ENCODE measurements around the gene LINGO1.

LINGO1 gene

DNA sequence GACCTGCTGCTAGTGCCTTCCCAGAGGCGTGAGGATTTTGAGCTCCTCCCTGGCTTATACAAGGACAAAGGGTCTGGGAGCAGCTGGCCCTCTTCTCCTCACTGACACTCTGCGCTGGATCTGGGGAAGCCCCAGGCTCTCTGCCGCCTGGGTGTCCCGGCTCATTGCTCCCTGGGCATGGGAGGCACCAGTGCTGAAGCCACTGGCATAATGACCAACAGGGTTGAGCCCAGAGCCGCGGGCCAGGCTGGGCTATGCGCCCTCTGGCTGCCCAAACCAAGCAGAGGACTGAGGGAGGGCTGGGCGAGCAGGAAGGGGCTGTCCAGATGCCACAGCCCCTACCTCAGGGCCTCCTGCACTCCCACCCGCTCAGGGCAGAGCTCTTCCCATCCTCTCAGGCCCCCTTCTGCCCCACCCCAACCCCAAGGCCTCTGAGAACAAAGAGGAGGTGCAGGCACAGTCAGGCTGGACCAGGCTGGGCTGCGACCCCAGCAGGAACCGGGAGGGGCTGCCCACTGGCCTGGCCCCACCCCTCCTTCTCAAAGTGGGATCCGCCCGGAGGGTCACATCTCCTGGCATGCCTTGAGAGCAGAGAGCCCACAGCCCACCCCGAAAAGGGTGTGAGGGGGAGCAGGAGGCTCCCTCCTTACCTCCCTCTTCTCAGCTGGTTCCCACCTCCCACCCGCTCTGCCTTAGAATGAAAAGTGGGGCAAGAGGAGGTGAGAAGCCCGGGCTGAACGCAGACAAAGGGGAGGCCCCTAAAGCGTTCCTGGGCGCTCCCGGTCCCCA lies 1.6 kb downstream of the LINGO1 start:
- DNase-seq = no peak

DNA sequence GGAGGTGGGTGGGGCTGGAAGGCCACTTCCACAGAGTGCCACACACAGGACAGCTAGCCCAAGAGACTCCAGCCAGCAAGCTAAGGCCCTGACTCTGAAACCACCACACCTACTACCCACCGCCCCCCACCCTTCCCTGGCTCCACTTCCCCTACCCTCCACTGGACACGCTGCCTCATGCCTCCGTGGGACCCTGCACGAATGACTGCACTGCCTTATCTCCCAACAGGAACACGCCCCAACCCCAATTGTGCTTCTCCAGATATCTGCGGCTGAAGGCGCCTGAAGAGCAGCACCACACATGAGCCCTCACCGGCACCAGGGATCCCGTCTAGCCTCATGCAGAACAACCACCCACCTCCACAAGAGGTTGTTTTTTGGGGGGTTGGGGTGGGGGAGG lies 2.7 kb downstream of the LINGO1 start:
- DNase-seq = no peak

DNA sequence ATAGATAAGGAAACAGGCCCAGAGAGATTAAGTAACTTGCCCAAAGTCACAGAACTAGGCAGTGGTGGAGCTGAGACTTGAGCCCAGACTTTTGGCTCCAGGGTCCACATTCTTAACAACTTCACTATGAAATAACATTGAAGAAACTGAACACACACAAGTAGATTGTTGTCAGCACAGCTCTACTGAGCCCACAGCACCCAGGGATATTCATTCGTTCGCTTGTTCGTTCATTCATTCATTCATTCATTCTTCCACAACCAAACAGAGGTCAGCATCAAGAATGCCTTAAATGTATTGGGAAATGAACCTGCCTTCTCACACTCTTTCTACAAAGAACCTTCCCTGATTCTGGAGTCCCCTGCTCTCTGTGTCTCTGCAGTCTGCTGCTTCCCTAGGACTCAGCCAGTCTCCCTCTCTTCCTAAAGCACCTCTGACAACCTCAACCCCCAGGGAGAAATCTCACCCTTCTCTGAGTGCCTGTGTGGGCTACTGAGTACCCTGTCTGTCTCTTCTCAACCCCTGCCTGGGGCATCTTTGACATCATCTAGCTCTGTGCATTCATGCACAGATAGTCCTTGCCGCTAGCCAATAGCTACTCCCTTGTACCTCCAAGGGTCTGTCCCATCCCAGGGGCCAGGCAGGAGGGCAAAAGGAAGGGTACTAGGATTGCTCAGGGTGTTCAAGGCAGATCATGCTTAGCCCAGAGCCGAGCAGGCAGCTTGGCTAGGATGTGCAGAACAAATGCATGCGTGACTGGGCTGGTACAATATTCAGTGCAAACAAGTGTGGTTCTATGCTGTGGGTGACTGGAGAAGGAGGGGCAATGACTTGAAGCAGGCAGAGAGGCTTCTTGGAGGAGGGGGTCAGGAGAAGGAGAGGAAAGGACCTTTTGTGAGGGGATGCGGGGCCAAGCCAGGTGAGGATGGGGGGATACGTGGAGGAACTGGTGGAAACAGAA lies 3.4 kb downstream of the LINGO1 start:
- DNase-seq = no peak

DNA sequence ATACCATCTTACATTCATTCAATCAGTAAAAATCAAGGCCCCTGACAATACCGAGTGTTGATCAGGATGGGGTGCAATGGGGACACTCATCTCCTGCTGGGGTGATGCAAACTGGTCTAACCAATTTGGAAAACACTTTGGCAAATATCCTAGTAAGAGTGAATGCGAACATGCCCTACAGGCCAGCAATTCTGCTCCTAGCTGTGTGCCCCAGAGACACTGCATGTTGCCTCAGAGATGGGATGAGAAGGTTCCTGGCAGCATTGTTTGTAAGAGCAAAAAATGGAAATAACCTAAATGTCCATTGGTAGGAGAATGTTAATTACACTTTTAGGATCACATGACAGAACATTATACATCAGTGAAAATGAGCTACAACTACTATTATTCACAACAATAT lies 4.7 kb downstream of the LINGO1 start:
- no peak for DNase-seq

DNA sequence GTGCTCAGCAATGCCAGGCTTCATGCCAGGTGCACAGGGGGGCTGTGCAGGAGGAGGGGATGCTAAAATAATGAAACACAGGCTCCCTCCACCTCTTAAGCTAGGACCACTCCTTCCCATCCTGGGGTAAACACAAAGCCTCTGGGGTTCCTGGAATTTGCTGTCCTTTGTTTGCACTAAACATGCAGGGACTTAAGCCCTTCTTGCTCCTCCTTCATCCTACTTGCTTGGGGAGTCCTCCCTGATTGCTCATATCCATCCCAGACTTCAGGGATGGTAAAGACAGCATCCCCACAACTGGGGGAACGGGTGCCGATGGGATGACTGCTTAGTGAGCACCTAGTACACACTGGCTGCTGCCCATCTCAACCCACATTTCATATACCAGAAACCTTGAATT lies 5.1 kb downstream of the LINGO1 start:
- DNase-seq = no peak

DNA sequence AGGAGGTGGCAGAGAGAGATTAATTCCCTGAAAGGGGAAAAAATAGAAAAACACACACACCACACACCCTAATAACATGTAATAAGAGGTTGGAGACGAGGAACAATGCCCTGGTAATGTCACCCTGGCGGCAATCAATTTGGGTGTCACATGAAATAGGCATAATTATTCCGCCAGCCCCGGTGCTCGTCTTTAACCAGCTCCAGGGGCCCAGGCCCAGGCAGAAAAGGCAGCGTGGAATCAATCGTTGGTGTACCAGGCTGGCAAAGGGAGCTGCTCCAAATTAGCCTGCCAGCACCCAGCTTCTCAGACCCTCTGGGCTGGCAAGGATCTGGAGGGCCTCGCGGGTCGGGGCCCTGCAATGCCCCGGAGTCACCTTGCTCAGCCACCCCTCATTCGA lies 5.6 kb downstream of the LINGO1 start:
- DNase-seq = no peak

DNA sequence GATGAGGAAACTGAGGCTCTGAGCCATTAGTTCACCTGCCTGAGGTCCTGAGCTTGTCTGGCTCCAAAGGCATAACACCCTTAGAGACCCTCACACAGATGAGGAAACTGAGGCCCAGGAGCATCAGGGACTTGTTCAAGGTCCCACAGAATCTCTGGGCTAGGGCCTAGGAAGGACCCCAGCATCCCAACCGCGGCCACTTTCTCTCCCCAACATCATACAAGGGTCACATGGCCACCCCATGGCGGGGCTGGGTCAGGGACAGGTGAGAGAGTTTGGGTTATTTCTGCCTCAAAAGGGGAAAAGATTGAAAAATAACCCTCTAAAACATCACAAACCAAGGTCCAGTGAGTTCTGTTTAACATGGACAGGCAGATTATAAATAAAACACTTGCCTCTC lies 6.7 kb downstream of the LINGO1 start:
- no peak for DNase-seq

DNA sequence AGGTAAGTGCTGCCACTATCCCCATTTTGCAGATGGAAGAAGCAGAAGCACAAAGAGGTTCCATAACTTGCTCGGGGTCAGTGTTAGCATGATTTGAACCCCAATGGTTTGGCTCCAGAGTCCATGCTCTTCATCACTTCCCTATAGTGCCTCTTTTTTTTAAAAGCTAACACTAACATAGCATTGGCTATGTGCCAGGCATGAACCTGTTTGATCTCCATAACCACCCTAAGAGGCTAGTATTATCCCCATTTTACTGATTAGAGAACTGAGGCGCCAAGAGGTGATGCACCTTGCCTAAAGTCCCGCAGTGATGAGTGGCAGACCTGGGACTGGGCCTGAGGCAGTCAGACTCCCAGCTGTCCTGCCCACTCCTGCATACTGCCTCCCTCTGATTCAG lies 7.3 kb downstream of the LINGO1 start:
- no peak for DNase-seq

DNA sequence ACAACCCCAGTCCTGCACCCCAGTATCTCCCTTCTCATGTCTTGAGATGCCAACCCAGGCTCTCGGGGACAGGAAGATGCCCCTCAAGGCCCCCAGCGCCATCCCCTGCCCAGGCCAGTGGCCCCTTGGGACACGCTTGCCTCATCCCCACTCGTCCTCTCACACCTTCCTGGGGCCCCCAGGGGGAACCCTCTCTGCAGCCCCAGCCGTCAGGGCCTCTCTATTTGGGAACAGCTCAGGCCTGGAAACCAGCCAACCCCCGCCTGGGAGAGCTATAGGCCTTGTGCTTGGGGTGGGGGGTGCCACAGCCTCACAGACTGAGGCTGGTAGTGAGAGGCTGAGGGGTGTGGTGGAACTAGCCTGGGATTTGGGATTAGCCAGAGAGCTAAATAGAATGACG lies 7.8 kb downstream of the LINGO1 start:
- DNase-seq = no peak

DNA sequence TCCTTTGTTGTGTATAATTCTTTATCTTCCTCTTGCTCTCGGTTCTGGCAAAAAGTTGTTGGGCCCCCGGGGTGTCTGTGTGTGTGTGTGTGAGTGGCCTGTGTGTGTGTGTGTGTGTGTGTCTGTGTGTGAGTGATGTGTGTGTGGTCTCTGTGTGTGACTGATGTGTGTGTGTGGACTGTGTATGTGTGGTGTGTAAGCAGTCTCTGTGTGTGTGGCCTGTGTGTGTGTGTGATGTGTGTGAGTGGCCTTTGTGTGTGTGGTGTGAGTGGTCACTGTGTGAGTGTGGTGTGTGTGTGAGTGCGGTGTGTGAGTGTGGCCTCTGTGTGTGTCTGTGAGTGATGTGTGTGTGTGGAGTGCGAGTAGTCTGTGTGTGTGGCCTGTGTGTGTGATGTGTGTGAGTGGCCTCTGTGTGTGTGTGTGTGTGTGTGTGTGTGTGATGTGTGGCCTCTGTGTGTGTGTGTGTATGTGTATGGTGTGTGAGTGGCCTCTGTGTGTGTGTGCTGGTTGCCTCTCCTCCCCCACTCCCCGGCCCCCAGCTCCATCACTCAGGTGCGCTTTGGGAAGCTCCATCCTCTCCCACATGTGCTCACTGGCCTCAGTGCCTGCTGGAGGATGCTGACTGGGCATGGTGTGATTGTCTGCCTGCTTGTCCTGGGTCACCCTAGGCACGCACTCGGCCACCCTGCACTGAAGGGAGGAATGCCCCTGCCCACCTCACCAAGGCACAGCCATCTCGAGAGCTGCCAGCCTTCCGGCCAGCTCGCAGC lies 8.8 kb downstream of the LINGO1 start:
- DNase-seq = no peak

DNA sequence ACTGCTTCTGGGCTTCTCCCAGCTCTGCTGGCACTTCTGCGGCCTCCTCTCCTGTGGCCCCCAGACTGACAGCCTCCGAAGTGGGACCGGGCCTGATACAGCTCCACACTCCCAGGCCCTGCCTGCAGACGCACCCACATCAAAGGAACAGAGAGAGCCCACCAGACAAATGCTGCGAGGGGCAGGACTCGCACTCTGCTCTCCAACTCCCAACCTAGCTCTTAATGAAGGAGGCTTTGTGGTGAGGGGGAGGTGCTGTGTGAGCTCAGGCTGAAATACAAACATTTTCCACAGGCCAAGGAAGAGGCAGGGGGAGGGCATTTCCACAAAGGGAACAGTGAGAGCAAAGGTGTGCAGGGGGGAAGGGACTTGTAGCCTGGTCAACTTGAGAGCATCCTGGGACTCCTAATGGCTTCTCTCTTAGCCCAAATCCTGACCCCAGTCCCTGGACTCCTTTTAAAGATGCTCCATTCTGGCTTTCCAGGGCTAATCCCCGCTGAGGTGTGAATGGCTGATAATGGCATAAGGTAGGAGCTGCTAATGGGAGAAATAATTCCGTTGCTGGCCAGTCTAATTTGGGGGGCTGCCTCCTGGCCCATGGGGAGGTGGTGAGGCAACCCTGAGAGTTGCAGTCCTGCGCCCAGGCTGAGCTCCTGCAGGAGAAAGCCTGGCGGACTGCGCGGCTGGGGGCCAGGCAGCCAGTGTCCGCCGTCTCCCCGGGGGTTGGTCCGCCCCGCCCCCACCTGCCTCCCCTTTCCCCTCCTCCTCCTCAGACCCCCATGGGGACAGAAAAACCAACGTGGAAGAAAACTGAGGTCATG lies 9.6 kb downstream of the LINGO1 start:
- DNase-seq = no peak

DNA sequence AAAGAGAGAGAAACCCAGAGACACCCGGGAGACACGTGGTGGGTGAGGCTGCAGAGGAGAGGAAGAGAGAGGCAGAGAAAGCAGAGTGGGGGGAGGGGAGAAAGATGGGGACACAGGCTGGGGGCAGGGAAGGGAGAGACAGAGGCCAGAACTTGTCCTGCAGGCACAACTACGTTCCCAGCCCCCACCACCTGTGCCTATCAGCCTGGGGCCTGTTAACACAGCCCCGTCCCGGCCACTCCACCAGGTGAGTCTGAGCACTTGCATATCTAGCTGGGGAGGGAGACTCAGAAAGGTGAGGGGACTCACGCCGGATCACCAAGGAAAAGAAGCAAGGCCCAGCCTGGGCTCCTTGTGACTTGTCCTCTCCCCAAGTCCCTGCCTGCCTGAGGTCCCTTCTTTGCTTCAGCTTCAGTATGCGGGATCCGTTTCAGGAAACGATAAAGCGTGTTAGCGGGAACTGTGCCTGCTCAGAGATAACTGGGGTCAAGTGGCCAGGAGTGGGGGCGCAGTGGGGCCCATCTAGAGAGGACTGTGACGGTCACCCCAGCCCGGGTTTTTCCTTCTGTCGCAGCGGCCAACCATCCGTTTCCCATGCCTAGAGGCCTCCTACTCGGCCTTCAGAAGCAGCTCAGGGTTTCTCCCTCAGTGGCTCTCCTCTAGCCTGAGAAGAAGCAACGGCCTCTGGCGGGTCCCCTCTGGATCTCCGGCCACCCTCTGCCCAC lies 10.3 kb downstream of the LINGO1 start:
- DNase-seq = no peak

DNA sequence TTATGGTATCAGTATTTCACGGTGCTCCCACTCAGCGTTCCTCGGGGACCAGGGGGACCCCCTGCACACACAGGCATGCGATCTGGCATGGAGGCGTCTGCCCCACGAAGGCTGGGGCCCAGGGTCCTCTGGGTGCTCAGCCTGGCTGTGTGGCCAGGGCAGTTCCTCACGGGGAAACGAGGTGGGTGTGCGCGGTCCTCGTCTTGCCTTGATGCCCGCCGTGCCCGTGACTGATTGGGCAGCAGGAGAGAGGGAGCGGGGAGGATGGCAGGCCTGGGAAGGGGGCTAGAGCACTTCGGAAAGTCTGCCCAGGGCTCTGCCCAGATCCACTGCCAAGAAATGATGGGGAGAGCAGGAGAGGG lies 10.9 kb downstream of the LINGO1 start:
- DNase-seq = no peak

DNA sequence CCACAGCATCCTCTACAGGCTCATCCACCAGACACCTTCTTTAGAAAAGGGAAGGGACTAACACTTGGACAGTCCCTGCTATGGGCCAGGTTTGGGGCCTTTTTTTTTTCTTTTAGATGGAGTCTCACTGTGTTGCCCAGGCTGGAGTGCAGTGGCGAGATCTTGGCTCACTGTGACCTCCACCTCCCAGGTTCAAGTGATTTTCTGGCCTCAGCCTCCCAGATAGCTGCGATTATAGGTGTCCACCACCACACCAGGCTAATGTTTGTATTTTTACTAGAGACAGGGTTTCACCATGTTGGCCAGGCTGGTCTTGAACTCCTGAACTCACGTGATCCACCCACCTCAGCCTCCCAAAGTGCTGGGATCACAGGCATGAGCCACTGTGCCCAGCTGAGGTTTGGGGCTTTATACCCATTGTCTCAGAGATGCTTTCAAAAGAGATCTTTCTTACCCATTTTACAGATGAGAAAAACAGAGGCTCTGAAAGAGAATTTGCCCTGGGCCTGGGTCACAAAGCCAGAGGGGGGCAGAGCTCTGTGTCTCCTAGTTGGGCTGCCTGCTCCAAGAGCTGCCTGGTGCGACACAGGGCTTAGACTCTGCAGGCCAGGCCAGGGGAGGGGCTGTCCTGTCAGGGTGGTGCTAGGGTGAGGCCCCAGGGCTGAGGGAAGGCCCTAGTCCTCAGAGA lies 11.6 kb downstream of the LINGO1 start:
- no peak for DNase-seq

DNA sequence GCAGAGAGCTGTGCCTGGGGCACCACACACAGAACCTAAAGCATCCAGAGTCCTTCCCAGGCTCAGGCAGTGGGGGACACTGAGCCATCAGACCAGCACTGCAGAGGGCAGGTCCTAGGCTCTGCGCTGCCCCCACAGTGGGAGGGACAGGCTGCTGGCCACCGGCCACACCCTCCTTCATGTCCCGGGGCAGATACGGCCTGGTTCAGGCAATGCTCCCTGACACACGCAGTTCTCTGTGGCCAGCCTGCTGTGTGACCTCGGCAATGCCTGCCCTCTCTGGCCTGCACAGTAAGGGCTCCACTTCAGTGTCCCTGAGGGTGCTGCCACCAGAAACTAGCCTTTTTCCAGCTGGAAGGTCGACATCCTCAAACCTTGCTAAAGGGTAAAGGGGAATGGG lies 12.4 kb downstream of the LINGO1 start:
- DNase-seq = no peak

DNA sequence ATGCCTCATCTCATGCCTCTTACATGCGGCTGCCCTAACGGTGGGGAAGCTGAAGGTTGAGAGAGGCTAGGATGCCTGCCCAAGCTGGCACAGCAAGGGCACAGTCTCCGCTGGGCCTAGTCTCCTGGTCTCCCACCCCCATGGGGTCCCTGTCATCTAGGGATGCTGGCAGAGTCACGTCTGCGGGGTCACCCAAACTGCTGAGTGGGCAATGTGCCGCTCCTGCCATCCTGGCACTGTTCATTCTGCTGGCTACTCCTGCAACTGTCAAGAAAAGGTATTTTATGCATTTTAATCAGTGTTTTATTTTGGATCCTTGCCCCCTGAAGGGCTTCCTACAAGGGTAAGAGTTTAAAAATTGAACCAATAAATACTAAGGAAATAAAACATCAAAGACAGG lies 12.8 kb downstream of the LINGO1 start:
- no peak for DNase-seq

DNA sequence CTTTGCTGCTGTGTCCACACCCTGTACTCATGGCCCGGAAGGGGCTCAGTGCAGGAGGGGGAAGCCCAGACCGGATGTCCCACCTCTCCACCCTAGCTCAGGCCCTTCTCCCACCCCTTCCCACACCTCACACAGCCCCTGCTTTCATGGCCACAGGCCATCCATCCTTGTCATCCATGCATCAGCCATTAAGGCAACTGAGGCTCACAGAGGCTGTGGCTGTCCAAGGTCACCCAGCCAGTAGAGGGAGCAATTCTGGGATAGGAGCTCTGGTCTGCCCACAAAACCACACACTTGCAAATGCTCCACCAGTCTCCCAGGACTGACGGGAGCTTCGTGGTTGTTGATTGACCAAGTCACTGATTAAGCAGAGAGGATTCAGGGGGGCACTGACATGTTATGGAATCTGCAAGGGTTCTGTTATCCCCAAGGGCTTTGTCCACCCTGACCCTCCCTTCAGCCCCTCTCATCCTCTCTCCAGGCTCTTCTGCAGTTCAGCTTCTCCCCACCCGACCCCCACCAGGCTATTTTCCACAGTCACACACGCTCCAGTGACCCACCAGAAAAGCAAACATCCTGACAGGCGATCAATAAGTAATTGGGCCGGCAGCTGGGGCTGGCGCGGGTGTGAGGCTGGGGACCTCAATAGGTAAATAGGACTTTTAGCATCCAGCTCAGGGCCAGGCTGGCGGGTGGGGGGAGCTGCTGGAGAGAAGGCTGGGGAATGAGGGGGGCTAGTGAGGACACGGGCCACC lies 15.1 kb downstream of the LINGO1 start:
- DNase-seq = no peak

DNA sequence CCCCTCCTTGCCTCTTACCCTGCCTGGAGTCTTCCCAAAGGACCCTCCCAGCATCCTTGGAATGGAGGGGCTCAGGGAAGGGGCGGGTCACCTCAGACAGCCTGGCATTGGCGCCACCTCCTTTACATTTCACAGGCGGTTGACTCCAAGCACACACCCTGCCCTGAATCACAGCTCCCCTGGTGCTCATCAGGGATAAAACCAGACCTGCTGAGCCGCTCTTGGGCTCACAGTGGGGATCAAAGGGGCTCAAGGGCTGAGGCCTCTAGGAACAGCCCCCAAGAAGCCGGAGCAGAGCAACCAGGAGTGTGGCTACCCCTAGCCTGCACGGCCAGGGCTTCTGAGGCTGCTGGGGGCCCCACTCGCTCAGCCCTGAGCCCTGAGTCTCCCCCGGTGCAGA lies 16.6 kb downstream of the LINGO1 start:
- no peak for DNase-seq

DNA sequence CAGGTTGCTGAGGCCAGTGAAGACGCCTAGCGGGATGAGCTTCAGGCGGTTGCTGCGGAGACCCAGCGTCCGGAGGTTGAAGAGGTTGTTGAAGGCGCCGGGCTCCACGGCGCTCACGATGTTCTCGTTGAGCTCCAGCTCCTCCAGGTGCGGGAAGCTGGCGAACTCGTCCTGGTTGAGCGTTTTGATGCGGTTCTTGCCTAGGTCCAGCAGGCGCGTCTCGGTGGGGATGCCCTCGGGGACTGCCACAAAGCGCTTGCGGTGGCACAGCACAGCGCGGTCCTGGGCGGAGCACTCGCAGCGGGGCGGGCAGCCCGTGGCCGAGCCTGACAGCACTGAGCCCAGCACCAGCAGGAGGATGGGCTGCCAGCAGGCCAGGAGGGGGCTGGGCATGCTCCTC lies 17.2 kb downstream of the LINGO1 start:
- no peak for DNase-seq

DNA sequence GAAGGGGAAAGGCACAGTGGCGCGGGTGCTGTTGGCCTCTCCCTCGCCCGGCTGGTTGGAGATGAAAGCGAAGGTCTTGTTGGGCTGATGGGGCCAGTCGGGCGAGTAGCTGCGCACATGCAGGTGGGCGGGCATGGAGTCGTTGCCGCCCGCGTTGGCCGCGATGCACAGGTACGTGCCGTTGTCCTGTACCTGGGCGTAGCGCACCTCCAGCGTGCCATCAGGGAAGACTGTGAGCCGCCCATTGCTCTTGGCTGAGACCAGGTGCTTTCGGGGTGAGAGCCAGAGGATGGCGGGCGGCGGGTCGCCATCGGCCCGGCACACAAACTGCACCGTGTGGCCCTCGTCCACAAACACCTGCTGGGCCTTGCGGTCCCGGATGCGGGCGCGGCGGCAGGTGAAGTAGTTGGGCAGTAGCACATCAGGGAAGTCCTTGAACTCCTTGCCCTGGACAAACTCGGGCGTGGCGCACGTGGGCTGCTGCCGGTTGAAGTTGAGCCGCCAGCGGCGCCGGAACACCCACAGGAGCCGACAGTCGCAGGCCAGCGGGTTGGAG lies 18.4 kb downstream of the LINGO1 start:
- DNase-seq = no peak
